Gastrocnemius medialis (tissue), 4 donors: ENCODE results near the gene UBFD1.

Source experiments
- CTCF ChIP-seq, 5 experiments: fragments of 450-650 bp in 3 of 5; fragments of 200-600 bp in 2 of 5; sonication (generic) in 2 of 5; IDR thresholded peaks in 4 of 5; conservative IDR thresholded peaks in 1 of 5; 1 replicate in 4 of 5; 2 replicates in 1 of 5; pipeline ENCODE4 v1.5.1; 2016 to 2019; ENCODE audit warnings: antibody characterized with exemption in 5 of 5, mild to moderate bottlenecking in 3 of 5, moderate library complexity in 3 of 5
- POLR2A ChIP-seq, 2 donors: fragments of 450-650 bp; IDR thresholded peaks; one replicate each; pipeline ENCODE4 v1.6.1; 2017; ENCODE audit warnings: antibody characterized with exemption in 2 of 2, mild to moderate bottlenecking in 2 of 2, moderate library complexity in 2 of 2

- no peak for TF ChIP-seq CTCF (IDR thresholded peaks at IDR 0.05 in 4 of 5, conservative IDR thresholded peaks at IDR 0.05 in 1 of 5)
- TF ChIP-seq POLR2A (IDR thresholded peaks at IDR 0.05) = no peak
Measured at GRCh38 chr16:23544436-23544835, 13.1 kb upstream of the UBFD1 start.
